ENCODE measurements around the gene PRMT9.

- TF ChIP-seq EZH2 (IDR thresholded peaks at IDR 0.05; ENCODE audit: insufficient read depth, poor library complexity, severe bottlenecking) (no peak), EZH2phosphoT487 (IDR thresholded peaks at IDR 0.05; ENCODE audit: insufficient read depth, low read depth) (no peak)
These were observed 53.9 kb downstream of the PRMT9 start for GRCh38 chr4:147629783-147630730.
